ENCODE measurements around the gene TMEM11.
A peak's percentile ranks its signal among the peaks of the same experiment; 100 is the strongest.

Gene TMEM11

GRCh38 chr17:21191698-21192097 lies 22.3 kb downstream of the TMEM11 start:
- Mint-ChIP-seq H3K9me3 (no peaks in the 10 kb centered on the region), H3K27ac (peak overlapping the region; percentile 35), H3K27me3 (no peaks in the 10 kb centered on the region), H3K4me1 (ENCODE audit: low read depth) (peaks cover 5% of the 10 kb centered on the region), H3K4me3 (no peak overlapping the region), H3K36me3 (ENCODE audit: low read depth) (peaks cover 72% of the 10 kb centered on the region)
- no peak for DNase-seq

DNA sequence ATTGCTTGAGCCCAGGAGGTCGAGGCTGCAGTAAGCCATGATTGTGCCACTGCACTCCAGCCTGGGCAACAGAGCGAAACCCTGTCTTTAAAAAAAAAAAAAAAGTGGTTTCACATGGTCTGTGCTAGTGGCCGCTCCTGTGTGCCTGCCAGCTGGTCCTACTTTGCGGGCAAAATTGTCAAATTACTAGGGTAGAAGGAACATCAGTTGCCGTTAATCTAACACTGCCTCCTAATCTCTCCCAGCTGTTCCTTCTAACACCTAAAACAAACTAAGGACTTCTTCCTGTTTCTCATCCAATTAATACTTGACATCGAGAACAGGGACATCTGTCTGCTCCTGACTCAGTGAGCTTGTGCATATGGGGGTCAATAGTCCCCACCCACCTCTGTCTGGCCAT lies 23.9 kb downstream of the TMEM11 start:
- peaks cover 5% of the 10 kb centered on the region for H3K4me1 Mint-ChIP-seq (ENCODE audit: low read depth)
- H3K27me3 Mint-ChIP-seq, result no peaks in the 10 kb centered on the region
- H3K36me3 Mint-ChIP-seq (ENCODE audit: low read depth), result peaks cover 74% of the 10 kb centered on the region
- no peaks in the 10 kb centered on the region for H3K9me3 Mint-ChIP-seq
- no peak overlapping the region for H3K4me3 Mint-ChIP-seq
- DNase-seq, result no peak
- no peak overlapping the region for H3K27ac Mint-ChIP-seq

DNA sequence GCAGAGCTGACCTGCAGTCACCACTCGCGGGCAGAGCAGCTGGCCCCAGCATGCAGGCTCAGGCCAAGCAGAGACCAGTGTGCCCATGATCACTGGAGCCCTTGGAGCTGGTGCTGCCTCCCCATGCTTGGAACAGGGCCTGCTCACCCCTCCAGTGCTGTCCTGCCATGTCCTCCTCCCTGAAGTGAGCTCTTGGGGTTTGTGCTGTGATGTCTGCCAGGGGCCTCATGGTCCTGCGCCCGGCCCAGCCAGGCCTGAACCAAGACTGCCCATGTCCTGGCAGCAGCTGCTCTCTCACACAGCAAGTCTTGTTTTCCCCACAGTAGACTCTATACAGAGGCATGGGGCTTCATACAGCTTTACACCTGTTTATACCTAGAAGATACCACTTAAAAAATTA lies 24.6 kb downstream of the TMEM11 start:
- H3K27ac Mint-ChIP-seq, result no peak overlapping the region
- H3K27me3 Mint-ChIP-seq, result no peaks in the 10 kb centered on the region
- H3K4me1 Mint-ChIP-seq (ENCODE audit: low read depth), result peaks cover 5% of the 10 kb centered on the region
- no peak for DNase-seq
- H3K9me3 Mint-ChIP-seq, result no peaks in the 10 kb centered on the region
- H3K4me3 Mint-ChIP-seq, result no peak overlapping the region
- peaks cover 75% of the 10 kb centered on the region for H3K36me3 Mint-ChIP-seq (ENCODE audit: low read depth)

- H3K27me3 Mint-ChIP-seq, result no peaks in the 10 kb centered on the region
Observed at GRCh38 chr17:21186399-21187187, 27.4 kb downstream of the TMEM11 start.

GRCh38 chr17:21185061-21185460 lies 28.9 kb downstream of the TMEM11 start:
- peaks cover 73% of the 10 kb centered on the region for H3K36me3 Mint-ChIP-seq (ENCODE audit: low read depth)
- peaks cover 2% of the 10 kb centered on the region for H3K4me1 Mint-ChIP-seq (ENCODE audit: low read depth)
- H3K9me3 Mint-ChIP-seq, result no peaks in the 10 kb centered on the region

More at GRCh38 chr17:21186399-21187187, 27.4 kb downstream of the TMEM11 start:
- Mint-ChIP-seq H3K9me3 (no peaks in the 10 kb centered on the region), H3K36me3 (ENCODE audit: low read depth) (peaks cover 75% of the 10 kb centered on the region), H3K4me3 (no peak overlapping the region), H3K27ac (peak overlapping the region; percentile 57), H3K4me1 (ENCODE audit: low read depth) (peaks cover 2% of the 10 kb centered on the region)
- no peak for DNase-seq

DNA sequence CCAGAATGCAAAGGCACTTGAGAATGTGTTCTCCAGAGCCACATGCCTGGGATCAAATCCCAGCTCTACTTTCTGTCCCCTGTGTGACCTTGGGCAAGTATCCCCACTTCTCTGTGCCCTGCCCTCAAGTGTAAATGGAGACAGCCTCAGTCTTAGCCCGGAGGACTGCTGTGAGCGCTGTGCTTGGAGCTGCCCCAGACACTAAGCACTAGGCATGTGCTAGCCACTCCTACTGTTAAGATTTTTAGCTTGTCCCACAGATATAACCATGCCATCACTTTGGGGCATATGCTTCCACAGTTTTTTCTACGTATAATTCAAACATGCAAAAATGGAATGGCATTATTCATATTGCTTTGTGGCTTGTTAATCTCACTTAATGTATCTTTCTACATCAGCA lies 29.4 kb downstream of the TMEM11 start:
- Mint-ChIP-seq H3K4me1 (ENCODE audit: low read depth) (peaks cover 2% of the 10 kb centered on the region), H3K36me3 (ENCODE audit: low read depth) (peaks cover 71% of the 10 kb centered on the region)

More at GRCh38 chr17:21185061-21185460, 28.9 kb downstream of the TMEM11 start:
- no peak for DNase-seq
- Mint-ChIP-seq H3K27ac (no peak overlapping the region), H3K4me3 (no peak overlapping the region), H3K27me3 (no peaks in the 10 kb centered on the region)

DNA sequence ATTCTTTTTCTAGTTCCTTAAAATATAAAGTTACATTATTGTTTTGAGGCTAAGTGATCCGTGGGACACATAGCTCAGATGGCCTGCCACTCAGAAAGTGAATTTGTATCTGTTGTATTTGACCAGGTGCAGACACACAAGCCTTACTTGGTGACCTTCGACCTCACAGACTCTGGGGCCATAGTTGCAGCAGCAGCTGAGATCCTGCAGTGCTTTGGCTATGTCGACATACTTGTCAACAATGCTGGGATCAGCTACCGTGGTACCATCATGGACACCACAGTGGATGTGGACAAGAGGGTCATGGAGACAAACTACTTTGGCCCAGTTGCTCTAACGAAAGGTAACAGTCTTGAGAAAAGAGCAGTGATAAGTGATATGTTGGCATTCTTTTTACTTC lies 30.5 kb downstream of the TMEM11 start:
- no peak for DNase-seq
- Mint-ChIP-seq H3K4me3 (no peak overlapping the region), H3K9me3 (no peaks in the 10 kb centered on the region), H3K4me1 (ENCODE audit: low read depth) (peaks cover 2% of the 10 kb centered on the region), H3K27ac (no peak overlapping the region), H3K27me3 (no peaks in the 10 kb centered on the region), H3K36me3 (ENCODE audit: low read depth) (peaks cover 65% of the 10 kb centered on the region)

More for the DNA sequence above, 29.4 kb downstream of the TMEM11 start:
- no peaks in the 10 kb centered on the region for H3K9me3 Mint-ChIP-seq
- H3K4me3 Mint-ChIP-seq, result no peak overlapping the region
- no peak overlapping the region for H3K27ac Mint-ChIP-seq
- no peak for DNase-seq
- no peaks in the 10 kb centered on the region for H3K27me3 Mint-ChIP-seq

- Mint-ChIP-seq H3K27me3 (no peaks in the 10 kb centered on the region), H3K27ac (no peak overlapping the region), H3K4me1 (ENCODE audit: low read depth) (peaks cover 2% of the 10 kb centered on the region), H3K36me3 (ENCODE audit: low read depth) (peaks cover 56% of the 10 kb centered on the region), H3K9me3 (no peaks in the 10 kb centered on the region), H3K4me3 (no peak overlapping the region)
- no peak for DNase-seq
Observed at GRCh38 chr17:21177854-21178600, 35.9 kb downstream of the TMEM11 start.

DNA sequence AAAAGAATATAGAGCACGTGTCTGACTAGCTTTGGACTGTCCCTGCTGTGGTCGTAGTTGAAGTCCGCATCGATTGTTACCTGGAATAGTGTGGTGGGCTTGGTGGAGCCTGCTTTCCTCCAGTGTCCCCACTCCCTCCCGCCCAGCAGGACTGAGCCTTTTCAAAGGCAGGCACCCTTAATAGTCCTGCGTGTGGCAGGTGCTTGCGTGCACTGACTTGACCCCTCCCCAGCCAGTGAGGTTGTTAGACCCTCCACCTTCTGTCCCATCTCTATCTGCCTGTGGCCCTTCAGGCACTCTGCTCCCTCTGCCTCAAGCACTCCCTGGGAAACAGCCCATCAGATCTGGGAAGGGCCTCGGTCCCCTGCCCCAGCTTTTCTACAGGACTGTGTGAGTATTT lies 36.6 kb downstream of the TMEM11 start:
- Mint-ChIP-seq H3K4me3 (no peak overlapping the region), H3K36me3 (ENCODE audit: low read depth) (peaks cover 56% of the 10 kb centered on the region), H3K27ac (no peak overlapping the region), H3K27me3 (no peaks in the 10 kb centered on the region), H3K4me1 (ENCODE audit: low read depth) (no peaks in the 10 kb centered on the region), H3K9me3 (no peaks in the 10 kb centered on the region)
- DNase-seq, result no peak

GRCh38 chr17:21176773-21177395 lies 37.1 kb downstream of the TMEM11 start:
- Mint-ChIP-seq H3K27me3 (no peaks in the 10 kb centered on the region), H3K36me3 (ENCODE audit: low read depth) (peaks cover 58% of the 10 kb centered on the region), H3K4me1 (ENCODE audit: low read depth) (peaks cover 3% of the 10 kb centered on the region), H3K27ac (no peak overlapping the region), H3K4me3 (no peak overlapping the region), H3K9me3 (no peaks in the 10 kb centered on the region)
- DNase-seq, result no peak

DNA sequence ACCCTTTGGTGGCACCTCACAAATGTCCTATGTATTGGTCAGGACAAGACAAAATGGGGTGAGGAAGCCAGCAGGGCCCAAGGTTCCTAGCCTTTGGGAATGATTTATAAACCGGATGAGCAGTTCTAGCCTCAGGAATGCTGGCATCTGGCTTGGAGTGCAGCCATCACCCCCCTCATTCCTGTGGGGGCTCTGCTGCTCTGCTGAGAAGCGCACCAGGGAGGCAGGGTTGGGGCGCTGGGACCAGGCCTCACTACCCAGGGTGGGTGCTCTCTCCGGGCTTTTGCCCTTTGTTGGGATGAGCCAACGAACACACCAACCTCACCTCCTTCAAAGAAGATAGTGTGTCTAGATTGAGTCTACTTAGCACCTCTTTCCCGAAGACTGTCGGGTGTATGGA lies 39.2 kb downstream of the TMEM11 start:
- H3K36me3 Mint-ChIP-seq (ENCODE audit: low read depth), result peaks cover 51% of the 10 kb centered on the region
- no peak for DNase-seq
- H3K9me3 Mint-ChIP-seq, result no peaks in the 10 kb centered on the region
- H3K4me1 Mint-ChIP-seq (ENCODE audit: low read depth), result peaks cover 15% of the 10 kb centered on the region
- no peaks in the 10 kb centered on the region for H3K27me3 Mint-ChIP-seq
- H3K4me3 Mint-ChIP-seq, result no peak overlapping the region
- no peak overlapping the region for H3K27ac Mint-ChIP-seq

GRCh38 chr17:21174186-21174585 lies 39.8 kb downstream of the TMEM11 start:
- DNase-seq, result no peak
- H3K4me1 Mint-ChIP-seq (ENCODE audit: low read depth), result peaks cover 15% of the 10 kb centered on the region
- no peaks in the 10 kb centered on the region for H3K27me3 Mint-ChIP-seq
- no peaks in the 10 kb centered on the region for H3K9me3 Mint-ChIP-seq
- peaks cover 47% of the 10 kb centered on the region for H3K36me3 Mint-ChIP-seq (ENCODE audit: low read depth)
- H3K4me3 Mint-ChIP-seq, result no peak overlapping the region
- peak overlapping the region; percentile 30 for H3K27ac Mint-ChIP-seq

DNA sequence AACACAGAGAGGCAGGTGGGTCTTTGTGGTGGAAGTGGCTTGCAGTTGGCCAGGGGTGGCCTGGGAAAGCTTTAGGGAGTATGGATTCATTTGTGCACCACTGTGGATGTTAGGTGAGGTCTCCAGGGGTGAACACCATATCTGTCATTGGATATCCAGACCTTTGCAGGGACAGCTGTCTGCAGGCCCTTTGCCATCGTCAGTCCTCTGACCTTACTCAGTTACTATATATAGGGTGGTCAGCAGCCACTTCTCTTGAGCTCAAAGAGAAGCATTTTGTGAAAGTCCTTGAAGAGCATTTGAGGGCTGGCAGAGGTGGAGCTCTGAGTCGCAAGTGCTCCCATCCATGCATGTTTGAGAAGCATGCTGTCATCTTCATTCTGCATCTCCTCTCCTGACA lies 40.4 kb downstream of the TMEM11 start:
- Mint-ChIP-seq H3K36me3 (ENCODE audit: low read depth) (peaks cover 44% of the 10 kb centered on the region), H3K4me1 (ENCODE audit: low read depth) (peaks cover 15% of the 10 kb centered on the region), H3K27ac (no peak overlapping the region), H3K9me3 (no peaks in the 10 kb centered on the region), H3K27me3 (no peaks in the 10 kb centered on the region), H3K4me3 (no peak overlapping the region)
- DNase-seq, result no peak

- peak overlapping the region; percentile 7 for H3K27ac Mint-ChIP-seq
Observed at GRCh38 chr17:21172846-21173245, 41.1 kb downstream of the TMEM11 start.

More at GRCh38 chr17:21172846-21173245, 41.1 kb downstream of the TMEM11 start:
- Mint-ChIP-seq H3K4me3 (no peak overlapping the region), H3K27me3 (no peaks in the 10 kb centered on the region), H3K36me3 (ENCODE audit: low read depth) (peaks cover 41% of the 10 kb centered on the region), H3K9me3 (no peaks in the 10 kb centered on the region), H3K4me1 (ENCODE audit: low read depth) (peaks cover 15% of the 10 kb centered on the region)
- DNase-seq, result no peak

Data from activated T-cell treated with anti-CD3 and anti-CD28 coated beads, Interleukin-2, amount 50 U/mL, for 24 hours (primary cell).